ENCODE results near the gene SLC38A3. TPM values are rescaled to one million over a fixed set of nuclear protein-coding genes. Genes with fewer than 3 reads are reported as not detected.
"Not testable (repeated sequence)": the region's sequence is repeated elsewhere in the genome, so short reads cannot be mapped to it uniquely, and the experiment has no call there.

The SLC38A3 gene
- total RNA-seq, 1 donor from 2014 or later = 9.1 TPM

DNA sequence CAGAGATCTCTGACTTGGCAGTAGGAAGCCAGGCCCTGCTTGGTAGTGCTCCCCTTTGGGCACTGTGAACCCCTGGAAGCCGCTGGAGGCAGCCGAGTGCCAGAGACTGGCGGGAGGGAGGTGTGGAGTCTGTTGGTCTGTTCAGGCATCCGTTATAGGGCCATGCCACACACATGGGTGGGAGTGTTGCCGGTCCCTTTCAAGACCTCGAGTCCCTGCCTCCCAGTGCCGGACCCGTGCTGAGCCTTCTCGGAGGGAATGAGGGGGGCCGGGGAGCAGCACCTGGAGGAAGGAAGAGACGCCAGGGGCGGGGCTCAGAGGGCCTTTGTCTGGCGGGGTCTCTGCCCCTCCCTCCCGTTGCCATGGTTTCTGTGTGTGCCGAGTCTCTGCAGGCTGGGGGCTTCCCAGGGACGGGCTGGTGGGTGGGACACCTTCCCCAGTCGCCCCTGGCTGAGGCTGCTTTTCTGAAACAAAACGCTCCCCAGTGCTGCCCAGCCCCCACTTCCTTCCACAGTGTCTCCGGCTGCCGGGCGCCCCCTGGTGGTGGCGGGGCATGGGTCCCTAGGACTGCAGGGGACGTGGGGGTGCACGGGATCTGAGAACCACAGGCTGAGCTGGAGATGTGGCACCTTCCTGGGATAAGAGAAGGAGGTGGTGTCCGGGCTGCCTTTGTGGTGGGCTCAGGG lies 40.9 kb downstream of the SLC38A3 start:
- peak; percentile 94 for DNase-seq (ENCODE audit: low read depth)

- DNase-seq (ENCODE audit: low read depth) = peak; percentile 95
Observed at GRCh38 chr3:50246517-50246954, 41.5 kb downstream of the SLC38A3 start.

DNA sequence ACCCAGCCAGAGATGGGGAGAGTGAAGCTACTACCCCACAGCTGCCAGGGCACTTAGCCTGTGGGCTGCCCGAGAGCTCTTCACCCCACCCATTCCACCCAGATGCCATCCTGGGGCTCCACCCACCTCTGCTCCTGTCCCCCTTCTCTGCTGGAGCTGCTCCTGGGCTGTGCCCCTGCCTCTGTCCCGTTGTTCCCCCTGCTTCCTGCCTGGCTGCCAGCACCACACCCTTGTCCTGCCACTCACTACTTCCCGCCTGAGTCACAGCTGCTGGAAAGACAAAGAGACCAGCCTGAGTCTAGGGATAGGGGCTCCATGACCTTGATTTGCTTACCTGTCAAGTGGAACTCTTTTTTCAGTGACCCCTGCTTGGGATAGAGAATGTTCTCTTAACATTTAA lies 43.3 kb downstream of the SLC38A3 start:
- DNase-seq (ENCODE audit: low read depth) = peak; percentile 67

DNA sequence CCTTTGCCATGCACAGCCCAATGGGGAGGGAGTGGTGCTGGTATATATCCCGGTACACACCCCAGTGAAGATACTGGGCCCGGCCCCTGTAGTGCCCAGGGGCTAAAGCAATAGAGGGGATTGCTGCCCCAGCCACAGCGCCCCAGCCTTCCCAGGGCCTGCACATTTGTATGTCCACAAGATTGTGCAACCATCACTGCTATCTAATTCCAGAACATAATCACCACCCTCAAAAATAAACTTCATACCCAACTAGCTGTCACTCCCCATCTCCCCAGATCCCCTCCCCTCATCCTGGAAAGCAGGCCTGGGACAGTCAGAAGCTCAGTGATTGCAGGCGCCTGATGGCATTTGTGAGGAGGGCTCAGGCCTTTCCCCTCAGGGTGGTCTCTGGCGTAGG lies 44.4 kb downstream of the SLC38A3 start:
- DNase-seq (ENCODE audit: low read depth) = no peak

- DNase-seq (ENCODE audit: low read depth) = no peak
Observed at GRCh38 chr3:50250514-50250913, 45.4 kb downstream of the SLC38A3 start.

GRCh38 chr3:50251220-50251619 lies 46.1 kb downstream of the SLC38A3 start:
- DNase-seq (ENCODE audit: low read depth) = no peak

DNA sequence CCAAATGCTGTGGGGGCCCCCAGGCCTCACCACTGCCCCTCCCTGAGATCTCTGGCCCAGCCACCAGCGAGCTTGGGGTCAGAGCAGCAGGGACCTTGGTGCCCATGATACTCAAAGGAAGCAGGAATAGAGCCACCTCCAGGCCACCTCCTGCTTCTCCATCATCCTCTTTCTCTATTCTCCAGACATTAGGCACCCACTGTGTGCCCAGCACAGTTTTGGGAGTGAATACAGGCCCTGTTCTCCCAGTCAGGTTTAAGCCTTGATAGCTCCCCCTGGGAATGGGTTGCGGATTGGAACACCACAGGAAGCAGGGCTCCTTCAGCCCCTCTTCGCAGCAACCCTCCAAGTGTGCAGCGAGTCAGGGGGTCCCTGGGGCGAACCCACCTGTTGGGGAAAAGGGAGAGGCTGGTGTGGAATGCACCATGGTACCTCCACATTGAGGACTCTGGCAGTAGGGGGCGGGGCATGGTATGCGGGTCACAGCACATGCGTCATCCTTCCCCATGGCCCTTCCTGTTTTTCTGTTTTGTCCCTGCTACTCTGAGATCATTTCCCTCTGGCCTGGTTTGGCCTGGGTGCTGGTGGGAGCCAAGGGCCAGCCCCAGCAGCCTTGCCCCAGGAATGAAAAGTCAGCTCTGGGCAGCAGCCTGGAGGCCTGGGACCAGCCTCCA lies 49.6 kb downstream of the SLC38A3 start:
- no peak for DNase-seq (ENCODE audit: low read depth)

- no peak for DNase-seq (ENCODE audit: low read depth)
Observed at GRCh38 chr3:50255251-50255615, 50.2 kb downstream of the SLC38A3 start.

DNA sequence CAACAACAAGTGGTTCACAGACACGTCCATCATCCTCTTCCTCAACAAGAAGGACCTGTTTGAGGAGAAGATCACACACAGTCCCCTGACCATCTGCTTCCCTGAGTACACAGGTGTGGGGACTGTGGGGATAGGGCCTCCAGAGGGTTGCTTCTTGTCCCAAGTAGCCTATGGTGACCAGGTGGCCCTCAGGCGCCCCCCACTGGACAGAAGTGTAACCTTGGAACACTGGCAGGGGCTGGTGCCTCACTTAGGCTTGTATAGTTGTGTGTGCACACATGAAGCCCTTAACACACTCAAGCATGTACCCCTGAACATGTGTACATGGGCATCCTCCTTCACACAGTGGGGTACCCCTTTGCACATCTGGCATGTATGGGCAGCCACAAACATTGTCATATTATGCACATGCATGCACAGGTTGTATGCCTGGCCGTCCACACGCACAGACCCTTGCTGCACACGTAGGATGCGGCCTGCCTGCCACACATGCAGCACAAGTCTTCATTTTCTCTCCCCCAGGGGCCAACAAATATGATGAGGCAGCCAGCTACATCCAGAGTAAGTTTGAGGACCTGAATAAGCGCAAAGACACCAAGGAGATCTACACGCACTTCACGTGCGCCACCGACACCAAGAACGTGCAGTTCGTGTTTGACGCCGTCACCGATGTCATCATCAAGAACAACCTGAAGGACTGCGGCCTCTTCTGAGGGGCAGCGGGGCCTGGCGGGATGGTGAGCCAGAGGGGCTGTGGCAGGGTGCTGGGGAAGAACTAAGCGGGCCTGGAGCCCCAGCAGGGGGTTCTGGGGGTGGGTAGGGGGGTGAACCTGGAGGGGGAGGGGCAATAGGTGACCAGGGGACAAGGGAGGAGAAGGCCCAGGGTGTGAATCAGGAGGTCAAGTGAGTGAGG lies 52.2 kb downstream of the SLC38A3 start:
- no peak for DNase-seq (ENCODE audit: low read depth)

GRCh38 chr3:50258029-50258680 lies 53.1 kb downstream of the SLC38A3 start:
- no peak for DNase-seq (ENCODE audit: low read depth)

DNA sequence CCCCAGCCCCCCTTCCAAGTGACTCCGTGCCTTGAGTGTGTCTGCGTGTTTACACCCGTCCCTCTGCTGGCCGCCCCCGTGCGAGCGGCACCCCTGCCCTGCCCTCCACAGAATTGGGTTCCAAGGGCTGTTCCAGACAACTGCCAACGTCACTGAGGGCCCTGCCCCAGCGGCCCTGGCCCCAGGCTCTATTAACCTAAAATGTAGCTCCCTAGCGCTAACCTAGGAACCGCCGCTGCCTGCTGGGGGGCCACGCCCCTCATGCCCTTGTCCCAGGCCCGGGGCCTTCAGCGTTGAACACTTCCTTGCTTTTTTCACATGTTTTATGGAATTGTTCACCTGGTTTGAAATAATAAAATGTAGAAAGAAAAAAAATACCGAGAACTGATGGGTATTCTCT lies 53.9 kb downstream of the SLC38A3 start:
- DNase-seq (ENCODE audit: low read depth) = no peak

DNA sequence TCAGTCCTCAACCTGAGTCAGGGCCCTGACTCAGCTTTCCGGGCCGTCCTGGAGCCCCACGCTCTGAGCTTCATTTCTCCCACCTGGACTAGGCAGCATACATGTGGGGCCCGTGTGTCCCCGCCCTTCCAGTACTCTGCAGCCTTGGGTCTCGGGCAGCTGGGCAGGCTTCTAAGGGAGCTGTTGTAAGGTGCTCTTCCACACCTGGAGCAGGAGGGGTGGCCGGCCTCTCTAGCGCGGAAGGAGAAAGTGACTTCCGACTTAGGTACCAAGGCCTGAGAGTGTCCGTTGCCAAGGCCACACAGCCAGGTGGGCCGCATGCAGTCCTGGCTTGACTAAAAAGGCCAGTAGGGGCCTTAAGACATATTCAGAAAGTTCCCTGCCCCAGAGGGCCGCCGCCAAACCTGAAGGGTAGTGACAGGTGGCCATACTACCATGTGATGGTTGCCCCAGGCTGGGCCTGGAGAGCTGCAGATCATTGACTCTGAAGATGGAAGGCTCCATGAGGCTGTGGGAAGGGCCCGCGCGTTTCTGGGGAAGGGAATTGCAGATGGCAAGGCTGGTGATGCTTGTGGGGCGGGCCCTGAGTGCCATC lies 54.5 kb downstream of the SLC38A3 start:
- no peak for DNase-seq (ENCODE audit: low read depth)

GRCh38 chr3:50260027-50260941 lies 55.2 kb downstream of the SLC38A3 start:
- peak; percentile 91 for DNase-seq (ENCODE audit: low read depth)

GRCh38 chr3:50260942-50261441 lies 55.9 kb downstream of the SLC38A3 start:
- no peak for DNase-seq (ENCODE audit: low read depth)

DNA sequence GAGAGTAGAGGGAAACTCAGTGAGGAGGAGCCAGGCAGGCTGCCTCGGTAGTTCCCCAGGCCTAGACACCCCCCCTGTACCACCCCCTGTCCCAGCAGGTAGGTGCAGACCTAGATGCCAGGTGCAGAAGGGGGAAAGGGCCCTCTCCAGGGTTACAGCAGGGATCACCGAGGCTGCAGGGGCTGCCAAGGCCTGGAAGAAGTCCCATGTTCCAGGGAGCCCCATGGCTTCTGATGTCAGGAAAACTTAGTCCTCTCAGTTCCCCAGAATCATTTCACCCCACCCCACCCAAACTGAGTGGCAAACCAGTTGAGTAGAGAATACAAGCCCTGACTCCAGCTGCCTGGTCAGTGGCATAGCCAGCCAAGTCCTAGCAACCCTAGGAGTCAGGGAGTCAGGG lies 56.4 kb downstream of the SLC38A3 start:
- DNase-seq (ENCODE audit: low read depth) = no peak

GRCh38 chr3:50262200-50262599 lies 57.1 kb downstream of the SLC38A3 start:
- not testable (repeated sequence) for DNase-seq (ENCODE audit: low read depth)

GRCh38 chr3:50262778-50263177 lies 57.7 kb downstream of the SLC38A3 start:
- no peak for DNase-seq (ENCODE audit: low read depth)

DNA sequence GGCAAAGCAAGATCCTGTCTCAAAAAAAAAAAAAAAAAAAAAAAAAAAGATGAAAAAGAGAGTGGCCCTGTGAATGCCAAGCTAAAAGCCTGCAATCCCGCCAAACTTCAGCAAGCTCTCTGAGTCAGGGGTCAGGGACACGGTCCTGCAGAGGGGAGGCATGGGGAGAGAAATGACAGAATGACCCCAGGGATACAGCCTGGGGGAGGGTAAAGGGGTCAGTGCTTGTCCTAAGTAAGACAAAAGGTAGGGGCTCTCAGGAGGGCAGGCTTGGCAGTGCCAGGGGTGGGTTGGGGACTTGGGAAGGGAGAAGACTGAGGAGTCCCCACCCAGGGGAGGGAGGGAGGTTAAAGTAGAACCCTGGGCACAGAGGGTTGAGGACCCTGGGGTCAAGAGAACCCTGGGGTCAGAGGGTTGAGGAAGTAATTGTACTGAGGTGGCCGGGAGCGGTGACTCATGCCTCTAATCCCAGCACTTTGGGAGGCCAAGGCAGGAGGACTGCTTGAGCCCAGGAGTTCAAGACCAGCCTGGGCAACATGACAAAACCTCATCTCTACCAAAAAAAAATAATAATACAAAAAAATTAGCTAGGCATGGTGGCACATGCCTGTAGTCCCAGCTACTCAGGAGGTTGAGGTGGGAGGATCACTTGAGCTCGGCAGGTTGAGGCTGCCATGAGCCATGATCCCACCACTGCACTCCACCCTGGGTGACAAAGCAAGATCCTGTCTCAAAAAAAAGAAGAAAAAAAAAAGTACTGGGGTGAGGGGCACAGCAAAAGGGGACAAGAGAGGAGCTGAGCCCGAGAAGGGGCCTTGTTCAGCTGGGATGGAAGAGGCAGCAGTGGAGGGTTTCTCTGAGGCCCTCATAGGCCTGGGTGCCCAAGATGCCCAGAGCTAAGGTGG lies 58.7 kb downstream of the SLC38A3 start:
- no peak for DNase-seq (ENCODE audit: low read depth)

All from myocyte (in vitro differentiated cells).